Activated CD4-positive, alpha-beta memory T cell treated with anti-CD3 and anti-CD28 coated beads for 36 hours (primary cell): Measurements from ENCODE around the gene AMBRA1. TPM values are rescaled to one million over a fixed set of nuclear protein-coding genes. Genes with fewer than 3 reads are reported as not detected.

Experiments
- CTCF ChIA-PET: fragments of 350-600 bp; sonication (Branson Sonifier 250); formaldehyde crosslinking; loops from one replicate; lab custom pipeline; 2021; ENCODE audit warnings: antibody characterized with exemption, inconsistent platforms; lab: Charles Lee
- POLR2A ChIA-PET: fragments of 350-600 bp; sonication (Branson Sonifier 250); formaldehyde crosslinking; loops from one replicate; lab custom pipeline; 2021; ENCODE audit warnings: antibody characterized with exemption; lab: Charles Lee
- DNase-seq: peaks from one replicate; pipeline ENCODE4 v3.0.0-alpha.2; 2020
- H3K27ac Mint-ChIP-seq: one replicate; pipeline ENCODE4 v1.8.0; 2021; ENCODE audit warnings: mixed read lengths
- H3K27me3 Mint-ChIP-seq: one replicate; pipeline ENCODE4 v1.8.0; 2021; ENCODE audit warnings: mixed read lengths
- H3K36me3 Mint-ChIP-seq: one replicate; pipeline ENCODE4 v1.8.0; 2021; ENCODE audit warnings: mixed read lengths
- H3K4me1 Mint-ChIP-seq: one replicate; pipeline ENCODE4 v1.8.0; 2021; ENCODE audit warnings: low read depth, mixed read lengths
- H3K4me3 Mint-ChIP-seq: one replicate; pipeline ENCODE4 v1.8.0; 2021; ENCODE audit warnings: mild to moderate bottlenecking, mixed read lengths
- H3K9me3 Mint-ChIP-seq: one replicate; pipeline ENCODE4 v1.8.0; 2021; ENCODE audit warnings: mixed read lengths
- intact Hi-C: fragments of 100-400 bp; cut with micrococcal nuclease; formaldehyde crosslinking; loops from one replicate; pipeline ENCODE4 v1.15.1; 2023
- microRNA-seq: library from miRNA; unstranded; fragments of <30 nt; microRNA quantifications from one replicate; pipeline ENCODE4 v1.2.0, GENCODE V29; 2022; ENCODE audit warnings: borderline number of aligned reads, borderline microRNAs expressed, borderline replicate concordance
- total RNA-seq, 2 experiments: library from RNA; stranded (reverse); gene quantifications; one replicate each; pipeline ENCODE4 v1.2.3, GENCODE V29; 2021

Gene AMBRA1
- total RNA-seq, 2 experiments from 2014 or later = 22.5 to 24.1 TPM

GRCh38 chr11:46351606-46352005 is 242.2 kb downstream of the AMBRA1 start:
- H3K4me3 Mint-ChIP-seq = peak overlapping the region; percentile 76

GRCh38 chr11:46351148-46351547 is 242.7 kb downstream of the AMBRA1 start:
- DNase-seq = no peak
- H3K9me3 Mint-ChIP-seq = no peaks in the 10 kb centered on the region
- ChIA-PET CTCF (interaction anchor here (1.3 to 15.3 kb wide), 13 partner anchors 7 to 350 kb away, joined by 3 to 346 read pairs (median 8); partner anchors contain the start of genes ARHGAP1, CHRM4 and ZNF408), POLR2A (interaction anchor here (1.0 to 2.4 kb wide), 2 partner anchors 10 to 41 kb away, joined by 3 to 15 read pairs; partner anchors contain the start of gene CHRM4)
- no peaks in the 10 kb centered on the region for H3K27me3 Mint-ChIP-seq
- intact Hi-C loops = no loop called here
- H3K4me1 Mint-ChIP-seq = peaks cover 78% of the 10 kb centered on the region
- H3K4me3 Mint-ChIP-seq = peak overlapping the region; percentile 76
- peaks cover 2% of the 10 kb centered on the region for H3K36me3 Mint-ChIP-seq
- peak overlapping the region; percentile 87 for H3K27ac Mint-ChIP-seq

More at GRCh38 chr11:46351606-46352005, 242.2 kb downstream of the AMBRA1 start:
- ChIA-PET CTCF (interaction anchor here (0.6 to 15.3 kb wide), 20 partner anchors 8 to 349 kb away, joined by 3 to 346 read pairs (median 6); partner anchors contain the start of genes ARHGAP1, CHRM4 and ZNF408), POLR2A (interaction anchor here (0.8 to 2.4 kb wide), 2 partner anchors 8 to 9 kb away, joined by 3 to 15 read pairs; no protein-coding TSS in a partner anchor)
- Mint-ChIP-seq H3K36me3 (peaks cover 2% of the 10 kb centered on the region), H3K9me3 (no peaks in the 10 kb centered on the region), H3K4me1 (peaks cover 78% of the 10 kb centered on the region), H3K27me3 (no peaks in the 10 kb centered on the region), H3K27ac (peak overlapping the region; percentile 87)
- intact Hi-C loops = loop anchor here (1.0 kb wide), 3 partner anchors 16 to 178 kb away; no protein-coding TSS in a partner anchor
- no peak for DNase-seq

- intact Hi-C loops = no loop called here
- DNase-seq = no peak
- peaks cover 78% of the 10 kb centered on the region for H3K4me1 Mint-ChIP-seq
- no peaks in the 10 kb centered on the region for H3K27me3 Mint-ChIP-seq
- no peaks in the 10 kb centered on the region for H3K9me3 Mint-ChIP-seq
- CTCF ChIA-PET = interaction anchor here (1.1 to 15.3 kb wide), 6 partner anchors 16 to 210 kb away, joined by 3 to 346 read pairs (median 8); partner anchors contain the start of gene CHRM4
- H3K36me3 Mint-ChIP-seq = peaks cover 2% of the 10 kb centered on the region
- peak overlapping the region; percentile 55 for H3K27ac Mint-ChIP-seq
- POLR2A ChIA-PET = interaction anchor here (1.0 to 4.1 kb wide), 2 partner anchors 10 to 41 kb away, joined by 3 to 15 read pairs; partner anchors contain the start of gene CHRM4
- no peak overlapping the region for H3K4me3 Mint-ChIP-seq
These were observed 243.1 kb downstream of the AMBRA1 start for GRCh38 chr11:46350695-46351094.

- Mint-ChIP-seq H3K27ac (peak overlapping the region; percentile 90), H3K27me3 (no peaks in the 10 kb centered on the region), H3K9me3 (no peaks in the 10 kb centered on the region), H3K36me3 (peaks cover 2% of the 10 kb centered on the region), H3K4me3 (peak overlapping the region; percentile 86), H3K4me1 (peaks cover 79% of the 10 kb centered on the region)
- intact Hi-C loops = loop anchor here (2.0 kb wide), 1 partner anchor 268 kb away; the partner anchor contains the start of genes ATG13 and HARBI1
- ChIA-PET CTCF (interaction anchor here (1.6 to 15.3 kb wide), 7 partner anchors 16 to 110 kb away, joined by 4 to 346 read pairs (median 9); partner anchors contain the start of gene CHRM4), POLR2A (interaction anchor here (0.7 to 4.1 kb wide), 7 partner anchors 10 to 269 kb away, joined by 3 to 15 read pairs (median 4); no protein-coding TSS in a partner anchor)
- peak; percentile 79 for DNase-seq
These were observed 245.0 kb downstream of the AMBRA1 start for GRCh38 chr11:46348566-46349401.

DNA sequence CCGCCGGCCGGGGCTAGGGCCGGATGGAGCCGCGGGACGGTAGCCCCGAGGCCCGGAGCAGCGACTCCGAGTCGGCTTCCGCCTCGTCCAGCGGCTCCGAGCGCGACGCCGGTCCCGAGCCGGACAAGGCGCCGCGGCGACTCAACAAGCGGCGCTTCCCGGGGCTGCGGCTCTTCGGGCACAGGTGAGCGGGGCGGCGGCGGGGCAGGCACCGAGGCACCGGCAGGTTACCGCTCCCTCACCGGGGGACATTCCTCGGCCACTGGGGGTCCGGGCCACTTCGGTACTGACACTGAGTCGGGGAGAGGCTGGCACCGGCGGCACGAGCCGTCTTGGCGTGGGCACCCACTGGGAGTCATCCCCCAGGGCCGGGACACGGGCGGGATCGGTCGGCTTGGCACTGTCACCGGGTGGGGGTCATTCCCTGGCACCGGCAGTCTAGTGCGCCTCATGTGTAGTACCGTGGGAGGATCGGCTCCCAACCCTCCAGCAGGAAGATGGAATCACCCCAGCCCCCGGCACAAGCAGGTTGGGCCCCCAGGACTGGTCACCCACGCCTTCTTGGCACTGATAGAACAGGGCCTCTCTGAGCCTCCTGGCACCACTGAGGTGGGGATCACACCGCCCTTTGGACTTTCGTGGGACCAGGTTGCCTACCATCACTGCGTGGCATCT is 246.0 kb downstream of the AMBRA1 start:
- peaks cover 76% of the 10 kb centered on the region for H3K4me1 Mint-ChIP-seq
- POLR2A ChIA-PET = interaction anchor here (0.9 to 4.1 kb wide), 5 partner anchors 11 to 270 kb away, joined by 4 to 15 read pairs (median 6); no protein-coding TSS in a partner anchor

DNA sequence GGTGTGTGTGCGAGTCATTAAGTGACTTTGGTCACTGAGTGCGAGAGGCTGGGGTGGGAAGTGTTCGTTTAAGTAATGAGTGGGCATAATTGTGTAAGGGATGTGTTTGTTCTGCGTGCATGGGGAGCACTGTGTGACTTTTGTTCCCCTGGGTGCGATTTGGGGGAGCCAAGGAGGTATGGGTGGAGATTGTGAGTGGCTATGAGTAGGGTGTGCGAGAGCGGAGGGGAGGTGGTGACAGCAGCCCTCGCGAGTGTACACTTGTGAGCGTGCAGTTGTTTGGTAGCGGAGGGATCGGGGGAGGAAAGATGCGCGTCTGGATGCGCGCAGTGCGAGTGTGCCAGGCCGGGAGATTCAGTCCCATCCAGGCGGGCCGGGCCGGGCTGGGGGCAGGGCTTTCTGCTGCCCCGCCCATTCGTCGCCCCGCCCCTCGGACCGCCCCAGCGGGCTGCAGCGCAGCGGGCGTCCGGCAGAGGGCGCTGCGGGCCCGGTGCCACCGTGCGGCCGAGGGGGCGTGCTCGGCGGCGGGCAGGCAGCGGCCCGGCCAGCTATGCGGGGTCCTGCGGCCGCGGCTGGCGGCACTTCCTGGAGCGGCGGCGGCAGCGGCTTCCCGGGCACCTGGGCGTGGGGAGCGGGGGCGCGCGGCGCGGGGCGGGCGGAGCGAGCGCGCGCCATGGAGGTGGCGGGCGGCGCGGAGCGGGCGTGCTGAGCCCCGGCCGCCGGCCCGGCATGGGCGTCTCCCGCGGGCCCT is 246.8 kb downstream of the AMBRA1 start, which contains the start of gene DGKZ:
TSS of gene DGKZ (plus strand) at position 578 of the 751 bp plus-strand sequence. CDS start 197 bp downstream, outside the sequence.
- Mint-ChIP-seq H3K36me3 (peaks cover 2% of the 10 kb centered on the region), H3K4me3 (peak within 1 kb of the TSS; percentile 86), H3K4me1 (peaks cover 80% of the 10 kb centered on the region), H3K27me3 (no peaks in the 10 kb centered on the region), H3K27ac (peak within 1 kb of the TSS; percentile 90), H3K9me3 (no peaks in the 10 kb centered on the region)
- POLR2A ChIA-PET = interaction anchor here (0.6 to 4.1 kb wide), 6 partner anchors 11 to 396 kb away, joined by 3 to 15 read pairs (median 4); no protein-coding TSS in a partner anchor
- intact Hi-C loops = loop anchor here (1.0 to 2.0 kb wide), 5 partner anchors 16 to 354 kb away; partner anchors contain the start of genes ARHGAP1, PHF21A and ZNF408
- DNase-seq = peak; percentile 92
- CTCF ChIA-PET = interaction anchor here (0.6 to 15.3 kb wide), 13 partner anchors 9 to 381 kb away, joined by 3 to 346 read pairs (median 4); partner anchors contain the start of gene CHRM4

More for the DNA sequence above, 246.0 kb downstream of the AMBRA1 start:
- peaks cover 2% of the 10 kb centered on the region for H3K36me3 Mint-ChIP-seq
- no peaks in the 10 kb centered on the region for H3K9me3 Mint-ChIP-seq
- peak overlapping the region; percentile 90 for H3K27ac Mint-ChIP-seq
- no peaks in the 10 kb centered on the region for H3K27me3 Mint-ChIP-seq
- CTCF ChIA-PET = interaction anchor here (0.6 to 15.3 kb wide), 13 partner anchors 9 to 382 kb away, joined by 3 to 346 read pairs (median 5); partner anchors contain the start of gene CHRM4
- intact Hi-C loops = loop anchor here (1.0 to 2.0 kb wide), 5 partner anchors 33 to 353 kb away; partner anchors contain the start of genes ARHGAP1, ATG13, HARBI1 and PHF21A
- DNase-seq = peak; percentile 42
- peak overlapping the region; percentile 86 for H3K4me3 Mint-ChIP-seq

Small RNA genes within 50 kb of the gene (microRNA-seq; reads per million reads assigned to microRNA genes)
- gene MIR3160-1 (not detected), gene MIR3160-2 (not detected), gene MIR4688 (not detected)

Other genes with a start within 250 kb of the AMBRA1 start
- 10 to 100 TPM; 85.3 to 88.7 TPM for gene DGKZ, start 246.6 kb downstream of the AMBRA1 start, total RNA-seq
- 1 to 10 TPM; 5.9 to 7.0 TPM for gene MDK, start 212.4 kb downstream of the AMBRA1 start, total RNA-seq
- not detected for gene CHRM4, start 202.2 kb downstream of the AMBRA1 start, total RNA-seq
- 1 to 10 TPM; 3.1 TPM for gene HARBI1, start 23.2 kb upstream of the AMBRA1 start, total RNA-seq
- gene ATG13, start 23.5 kb upstream of the AMBRA1 start, total RNA-seq = 10 to 100 TPM; 49.9 to 51.0 TPM
- 10 to 100 TPM; 45.8 to 46.2 TPM for gene ARHGAP1, start 106.6 kb upstream of the AMBRA1 start, total RNA-seq
- 10 to 100 TPM in 1 of 2 experiments, 1 to 10 TPM in 1; 9.4 to 10.7 TPM for gene ZNF408, start 107.0 kb upstream of the AMBRA1 start, total RNA-seq
- gene F2, start 125.2 kb upstream of the AMBRA1 start, total RNA-seq = under 1 TPM in 1 of 2 experiments, not detected in 1; 0.29 TPM